NCI-H128 (cell line): Measurements from ENCODE around the gene SLC29A2.

Source experiments
- DNase-seq: peaks from one replicate; lab custom pipeline; 2025; ENCODE audit not compliant: unreplicated experiment; lab: John Stamatoyannopoulos, UW

SLC29A2 gene

GRCh38 chr11:66371627-66372415, at the start of gene SLC29A2:
Gene SLC29A2 (minus strand): TSS chr11:66371760. CDS start chr11:66371591, 169 bp downstream.
- peak; percentile 85 for DNase-seq

GRCh38 chr11:66420671-66421476, 49.3 kb upstream of the SLC29A2 start, which contains the start of gene NPAS4:
Gene NPAS4 (plus strand): TSS chr11:66421035. CDS start chr11:66421180, 145 bp downstream.
- DNase-seq = peak; percentile 72

- DNase-seq = no peak
Measured at GRCh38 chr11:66419825-66420224, 48.3 kb upstream of the SLC29A2 start.

GRCh38 chr11:66418986-66419308, 47.4 kb upstream of the SLC29A2 start:
- no peak for DNase-seq

- peak; percentile 35 for DNase-seq
Measured at GRCh38 chr11:66418168-66418985, 46.8 kb upstream of the SLC29A2 start.

- DNase-seq = no peak
Measured at GRCh38 chr11:66417000-66417399, 45.4 kb upstream of the SLC29A2 start.

- no peak for DNase-seq
Measured at GRCh38 chr11:66415423-66415822, 43.9 kb upstream of the SLC29A2 start.

- DNase-seq = no peak
Measured at GRCh38 chr11:66414120-66414934, 42.8 kb upstream of the SLC29A2 start.

GRCh38 chr11:66413167-66413566, 41.6 kb upstream of the SLC29A2 start:
- no peak for DNase-seq

GRCh38 chr11:66412110-66412509, 40.5 kb upstream of the SLC29A2 start:
- no peak for DNase-seq

GRCh38 chr11:66411323-66411722, 39.8 kb upstream of the SLC29A2 start:
- DNase-seq = no peak

- no peak for DNase-seq
Measured at GRCh38 chr11:66410191-66410590, 38.6 kb upstream of the SLC29A2 start.

GRCh38 chr11:66409226-66409625, 37.7 kb upstream of the SLC29A2 start:
- no peak for DNase-seq

GRCh38 chr11:66408488-66409214, 37.1 kb upstream of the SLC29A2 start:
- DNase-seq = peak; percentile 93

- DNase-seq = no peak
Measured at GRCh38 chr11:66407651-66408050, 36.1 kb upstream of the SLC29A2 start.

- DNase-seq = no peak
Measured at GRCh38 chr11:66393954-66394353, 22.4 kb upstream of the SLC29A2 start.

- DNase-seq = no peak
Measured at GRCh38 chr11:66391322-66391721, 19.8 kb upstream of the SLC29A2 start.

GRCh38 chr11:66388780-66389386, 17.3 kb upstream of the SLC29A2 start:
- DNase-seq = peak; percentile 76
